A549 (cell line): ENCODE results near the gene KCNIP2.

Source experiments
- CTCF ChIP-seq: fragments of >200 bp; sonication (Bioruptor Twin); formaldehyde crosslinking; IDR thresholded peaks from 3 replicates; pipeline ENCODE4 v1.5.1; 2016
- ELK1 ChIP-seq: fragments of 150-350 bp; IDR thresholded peaks from 2 replicates; pipeline ENCODE4 v1.6.1; 2014; ENCODE audit warnings: low read depth, mild to moderate bottlenecking, low read length
- JUN ChIP-seq, 2 experiments: fragments of >200 bp; sonication (Bioruptor Twin); formaldehyde crosslinking; IDR thresholded peaks; 2 replicates in 1 of 2; 3 replicates in 1 of 2; pipeline ENCODE4 v1.6.1; 2016 to 2017
- MYC ChIP-seq: IDR thresholded peaks from 2 replicates; pipeline ENCODE4 v1.6.1; 2012; ENCODE audit warnings: mild to moderate bottlenecking, inconsistent platforms, low read length, improper control_type of control experiment, borderline replicate concordance
- PHF8 ChIP-seq: fragments of 200-600 bp; sonication (generic); IDR thresholded peaks from 2 replicates; pipeline ENCODE4 v1.6.1; 2016; ENCODE audit warnings: low read depth, mild to moderate bottlenecking, antibody characterized with exemption, moderate library complexity, borderline replicate concordance
- POLR2A ChIP-seq: IDR thresholded peaks from 2 replicates; pipeline ENCODE4 v1.6.1; 2012; ENCODE audit warnings: mild to moderate bottlenecking, low read length
- POLR2AphosphoS2 ChIP-seq: conservative IDR thresholded peaks from 2 replicates; pipeline ENCODE4 v1.6.1; 2012; ENCODE audit warnings: low read length, improper control_type of control experiment, inconsistent platforms
- RAD21 ChIP-seq, 2 experiments: fragments of >200 bp in 1 of 2; sonication (Bioruptor Twin) in 1 of 2; formaldehyde crosslinking in 1 of 2; IDR thresholded peaks in 1 of 2; conservative IDR thresholded peaks in 1 of 2; 2 replicates in 1 of 2; 3 replicates in 1 of 2; pipeline ENCODE4 v1.6.1; 2012 to 2018; ENCODE audit warnings: inconsistent platforms in 1 of 2

- TF ChIP-seq POLR2A (no peak), MYC (no peak), CTCF (no peak), PHF8 (no peak), ELK1 (no peak), JUN (IDR thresholded peaks at IDR 0.05) (no peak), RAD21 (conservative IDR thresholded peaks at IDR 0.05 in 1 of 2, IDR thresholded peaks at IDR 0.05 in 1 of 2) (no peak), POLR2AphosphoS2 (no peak)
Measured at GRCh38 chr10:101874252-101874651, 30.7 kb upstream of the KCNIP2 start.
